GM20000 (cell line): ENCODE data around the gene RBM15.

Source experiments
- DNase-seq: peaks from one replicate; pipeline ENCODE4 v3.0.0; 2012; ENCODE audit warnings: low spot score
- TF ChIP-seq, protein P1 (sequence below): IDR thresholded peaks from 2 replicates; pipeline ENCODE4 v1.5.1; 2012; ENCODE audit warnings: mild to moderate bottlenecking, control low read depth; ENCODE audit errors: extremely low read depth, missing control alignments

Gene RBM15

DNA sequence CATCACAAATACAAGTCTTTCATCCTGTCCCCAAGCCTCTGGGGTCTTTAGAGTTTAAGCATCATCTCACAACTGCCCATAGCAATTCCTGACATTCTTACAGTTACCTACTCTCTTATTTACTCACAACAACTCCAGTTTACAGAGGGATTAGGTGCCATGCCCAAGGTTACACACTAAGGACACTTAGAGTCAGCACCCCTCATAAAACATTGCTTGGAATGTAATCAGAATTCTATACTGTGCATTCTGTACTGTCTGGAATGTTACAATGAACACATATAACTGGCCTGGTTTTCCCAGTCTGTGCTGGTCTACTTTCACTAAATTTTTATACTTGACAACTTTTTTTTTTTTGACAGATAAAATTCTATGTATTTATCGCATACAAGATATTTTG, 14.5 kb upstream of the RBM15 start:
- TF ChIP-seq, protein P1, sequence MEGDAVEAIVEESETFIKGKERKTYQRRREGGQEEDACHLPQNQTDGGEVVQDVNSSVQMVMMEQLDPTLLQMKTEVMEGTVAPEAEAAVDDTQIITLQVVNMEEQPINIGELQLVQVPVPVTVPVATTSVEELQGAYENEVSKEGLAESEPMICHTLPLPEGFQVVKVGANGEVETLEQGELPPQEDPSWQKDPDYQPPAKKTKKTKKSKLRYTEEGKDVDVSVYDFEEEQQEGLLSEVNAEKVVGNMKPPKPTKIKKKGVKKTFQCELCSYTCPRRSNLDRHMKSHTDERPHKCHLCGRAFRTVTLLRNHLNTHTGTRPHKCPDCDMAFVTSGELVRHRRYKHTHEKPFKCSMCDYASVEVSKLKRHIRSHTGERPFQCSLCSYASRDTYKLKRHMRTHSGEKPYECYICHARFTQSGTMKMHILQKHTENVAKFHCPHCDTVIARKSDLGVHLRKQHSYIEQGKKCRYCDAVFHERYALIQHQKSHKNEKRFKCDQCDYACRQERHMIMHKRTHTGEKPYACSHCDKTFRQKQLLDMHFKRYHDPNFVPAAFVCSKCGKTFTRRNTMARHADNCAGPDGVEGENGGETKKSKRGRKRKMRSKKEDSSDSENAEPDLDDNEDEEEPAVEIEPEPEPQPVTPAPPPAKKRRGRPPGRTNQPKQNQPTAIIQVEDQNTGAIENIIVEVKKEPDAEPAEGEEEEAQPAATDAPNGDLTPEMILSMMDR: no peak
- no peak for DNase-seq

DNA sequence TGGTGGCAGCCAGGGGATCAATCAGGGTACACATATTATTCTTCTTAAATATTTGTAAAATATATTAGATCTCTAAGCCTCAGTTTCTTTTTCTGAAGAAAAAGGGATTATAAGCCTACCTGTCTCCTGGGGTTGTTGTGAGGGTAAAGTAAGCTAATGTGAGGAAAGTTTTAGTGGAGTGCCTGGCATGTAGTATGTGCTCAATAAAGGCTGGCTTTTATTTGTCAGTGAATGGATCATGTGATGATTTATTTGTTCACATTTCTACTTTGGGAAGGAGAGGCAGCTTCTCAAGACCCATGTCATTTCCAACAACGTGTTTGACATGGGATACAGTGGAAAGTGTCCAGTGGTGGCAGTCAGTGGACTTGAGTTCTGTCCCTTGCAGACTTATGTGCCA, 12.4 kb upstream of the RBM15 start:
- TF ChIP-seq, protein P1: no peak
- no peak for DNase-seq

DNA sequence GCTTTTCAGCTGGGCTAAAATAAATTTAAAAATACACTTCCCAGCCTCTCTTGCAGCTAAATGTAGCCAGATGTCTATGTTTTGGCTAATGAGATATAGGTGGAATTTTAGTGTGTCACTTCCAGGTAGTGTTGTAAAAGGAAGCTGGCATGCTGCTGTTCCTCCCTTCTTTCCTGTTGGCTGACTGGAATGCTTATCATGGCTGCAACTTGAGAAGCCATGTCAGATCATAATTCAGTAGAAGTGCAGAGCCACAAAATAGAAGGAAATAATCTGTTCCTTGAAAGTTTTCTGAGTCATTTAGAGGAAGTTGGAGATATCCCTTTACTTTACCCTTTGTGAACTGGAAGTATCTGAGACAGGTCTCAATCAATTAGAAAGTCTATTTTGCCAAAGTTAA, 10.9 kb upstream of the RBM15 start:
- DNase-seq: no peak
- TF ChIP-seq, protein P1: no peak

DNA sequence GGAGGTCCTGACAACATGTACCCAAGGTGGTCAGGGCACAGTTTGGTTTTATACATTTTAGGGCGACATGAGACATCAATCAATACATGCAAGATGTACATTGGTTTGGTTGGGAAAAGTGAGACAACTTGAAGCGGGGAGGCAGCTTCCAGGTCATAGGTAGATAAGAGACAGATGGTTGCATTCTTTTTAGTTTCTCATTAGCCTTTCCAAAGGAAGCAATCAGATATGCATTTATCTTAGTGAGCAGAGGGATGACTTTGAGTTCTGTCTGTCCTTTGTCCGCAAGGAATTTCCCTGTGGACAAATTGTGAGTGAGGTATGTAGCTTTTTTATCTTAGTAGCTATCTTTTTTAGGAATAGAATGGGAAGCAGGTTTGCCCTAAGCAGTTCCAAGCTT, 10.5 kb upstream of the RBM15 start:
- TF ChIP-seq, protein P1: no peak
- DNase-seq: no peak

DNA sequence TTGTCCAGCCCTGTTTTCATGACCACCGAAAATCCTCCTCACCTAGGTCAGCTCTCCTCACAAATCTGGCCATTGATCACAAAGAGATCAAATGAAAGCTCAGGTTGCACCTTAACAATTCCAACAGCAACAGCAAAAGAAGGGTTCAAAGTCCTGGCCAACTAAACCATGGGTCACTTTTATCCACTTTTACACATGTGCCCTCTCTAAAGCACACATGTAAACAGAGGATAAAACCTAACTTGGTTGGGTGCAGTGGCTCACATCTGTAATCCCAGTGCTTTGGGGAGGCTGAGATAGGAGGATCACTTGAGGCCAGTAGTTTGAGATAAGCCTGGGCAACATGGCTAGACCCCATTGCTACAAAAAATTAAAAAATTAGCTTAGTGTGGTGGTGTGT, 3.9 kb upstream of the RBM15 start:
- TF ChIP-seq, protein P1: no peak
- no peak for DNase-seq

DNA sequence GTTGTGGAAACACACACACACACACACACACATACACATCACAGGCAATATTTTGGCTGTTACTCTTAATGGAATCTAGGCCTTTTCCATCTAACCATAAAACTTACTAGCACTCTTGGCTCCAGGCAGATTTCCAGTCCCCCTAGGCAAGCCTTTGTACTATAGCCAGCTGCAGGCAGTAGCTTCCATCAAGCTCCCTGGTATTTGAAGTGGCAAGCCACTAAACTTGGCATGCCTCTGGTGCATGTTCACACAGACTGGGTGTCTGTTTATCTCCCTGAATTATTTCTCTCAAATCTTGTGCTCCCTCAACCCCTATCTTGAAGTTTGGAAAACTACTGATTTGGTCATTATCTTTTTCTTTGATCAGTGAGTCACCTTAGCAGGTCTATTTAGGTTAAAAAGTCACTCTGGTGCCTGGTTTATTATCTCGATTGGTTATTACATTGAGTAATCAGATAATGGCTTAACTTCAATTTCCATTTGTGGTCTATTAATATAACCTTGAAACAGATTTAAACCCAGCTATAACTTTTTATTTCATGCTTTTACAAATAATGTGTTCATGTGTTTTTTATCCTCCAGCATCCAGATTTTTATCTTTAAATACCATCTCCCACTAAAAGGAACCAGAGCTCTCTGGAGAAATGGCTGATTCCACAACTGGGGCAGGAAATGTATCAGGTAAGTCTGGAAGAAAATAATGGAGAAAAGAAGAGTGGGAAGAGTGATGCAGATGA, 2.7 kb upstream of the RBM15 start:
- TF ChIP-seq, protein P1: no peak
- no peak for DNase-seq

DNA sequence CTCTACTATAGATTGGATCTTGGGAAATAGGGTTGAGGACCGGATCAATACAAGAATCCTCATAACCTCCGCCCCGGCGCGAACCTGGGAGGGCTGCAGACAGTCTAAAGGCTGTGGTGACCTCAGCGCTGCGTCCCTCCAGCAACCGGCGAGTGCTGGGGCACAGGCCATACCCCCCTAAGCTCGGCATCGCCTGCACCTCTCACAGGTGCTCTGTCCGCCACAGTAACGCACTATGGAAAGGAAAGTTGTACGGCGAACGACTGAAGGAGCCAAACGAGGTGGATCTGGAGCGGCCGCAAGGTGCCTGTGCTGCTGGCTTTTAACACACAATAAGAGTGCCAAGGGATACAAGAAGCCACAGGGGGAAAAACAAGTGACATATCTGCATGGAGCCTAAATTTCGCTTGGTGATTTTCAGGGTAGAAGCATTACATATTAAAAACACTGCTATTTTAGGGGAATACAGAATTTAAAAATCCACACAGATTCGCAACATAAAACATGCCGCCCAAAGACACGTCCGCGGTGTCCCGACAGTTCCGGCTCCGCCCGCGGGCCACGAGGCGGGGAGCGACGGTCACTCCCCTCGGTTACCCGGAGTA, 1.4 kb upstream of the RBM15 start:
- TF ChIP-seq, protein P1: no peak
- peak; percentile 43 for DNase-seq
